Measurements from ENCODE around the gene LPP. TPM values are rescaled to one million over a fixed set of nuclear protein-coding genes. Genes with fewer than 3 reads are reported as not detected.

Gene LPP
- total RNA-seq, 1 donor, result 196 TPM

DNA sequence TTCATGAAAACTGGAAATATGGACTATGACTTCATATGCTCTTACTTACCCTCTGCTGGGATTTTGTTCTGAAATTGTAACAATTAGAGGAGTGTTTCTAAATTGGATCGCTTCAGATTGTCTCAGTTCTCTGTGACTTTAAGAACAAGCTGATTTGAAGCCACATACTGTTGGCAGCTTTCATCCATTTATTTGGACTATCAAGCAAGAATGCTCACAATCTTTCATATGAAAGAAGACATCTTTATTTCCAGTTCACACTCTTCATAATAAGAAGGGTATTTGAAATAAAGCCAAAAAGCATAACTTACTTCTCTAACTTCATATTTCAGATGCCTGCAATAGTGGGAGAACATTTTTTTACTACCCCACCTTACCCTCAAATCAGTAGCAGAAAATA, 526.2 kb downstream of the LPP start:
- H3K4me3 ChIP-seq (ENCODE audit: low read depth, low read length), result no peak overlapping the region
- no peak for TF ChIP-seq CTCF (IDR thresholded peaks at IDR 0.05; ENCODE audit: insufficient read depth, low read depth, low read length)
- DNase-seq (ENCODE audit: low read depth), result no peak

DNA sequence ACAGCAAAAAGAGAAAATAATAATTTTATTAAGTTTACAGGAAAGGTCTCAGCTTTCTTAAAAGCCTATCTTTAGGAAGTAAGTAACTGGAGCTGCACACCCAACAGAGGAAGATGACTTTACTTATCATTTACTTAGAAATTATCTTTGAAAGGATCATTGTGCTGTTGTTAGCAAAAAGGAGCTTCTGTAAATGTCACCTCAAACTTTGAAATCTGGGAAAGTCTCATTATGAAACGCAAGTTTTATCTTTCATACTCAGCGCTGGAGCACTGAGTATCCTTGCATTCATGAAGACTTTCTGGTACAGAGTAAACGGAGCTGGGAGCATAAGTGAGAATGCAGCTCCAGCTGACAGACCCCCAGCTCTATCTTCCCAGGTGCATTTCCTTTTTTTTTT, 526.6 kb downstream of the LPP start:
- no peak overlapping the region for H3K4me3 ChIP-seq (ENCODE audit: low read depth, low read length)
- TF ChIP-seq CTCF (IDR thresholded peaks at IDR 0.05; ENCODE audit: insufficient read depth, low read depth, low read length), result no peak
- DNase-seq (ENCODE audit: low read depth), result no peak

DNA sequence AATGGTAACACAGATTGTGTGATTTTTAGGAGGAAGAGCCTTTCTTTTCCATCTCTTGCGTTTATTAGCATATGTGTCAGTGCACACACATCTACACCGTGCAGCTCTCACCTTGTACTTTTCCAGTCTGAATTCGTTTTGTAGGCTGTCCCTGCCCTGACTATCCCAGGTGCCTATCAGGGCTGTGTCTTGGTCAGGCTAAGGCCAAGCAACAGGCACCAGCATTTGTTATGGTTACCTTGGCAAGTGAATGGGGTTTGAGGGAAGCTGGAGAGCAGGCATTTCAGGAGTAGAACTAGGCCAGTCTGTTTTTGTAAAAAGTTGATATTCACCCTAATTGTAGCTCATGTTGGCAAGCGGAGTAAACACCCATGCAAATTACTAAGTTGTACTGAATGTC, 528.4 kb downstream of the LPP start:
- no peak for TF ChIP-seq CTCF (IDR thresholded peaks at IDR 0.05; ENCODE audit: insufficient read depth, low read depth, low read length)
- DNase-seq (ENCODE audit: low read depth), result no peak
- no peak overlapping the region for H3K4me3 ChIP-seq (ENCODE audit: low read depth, low read length)

DNA sequence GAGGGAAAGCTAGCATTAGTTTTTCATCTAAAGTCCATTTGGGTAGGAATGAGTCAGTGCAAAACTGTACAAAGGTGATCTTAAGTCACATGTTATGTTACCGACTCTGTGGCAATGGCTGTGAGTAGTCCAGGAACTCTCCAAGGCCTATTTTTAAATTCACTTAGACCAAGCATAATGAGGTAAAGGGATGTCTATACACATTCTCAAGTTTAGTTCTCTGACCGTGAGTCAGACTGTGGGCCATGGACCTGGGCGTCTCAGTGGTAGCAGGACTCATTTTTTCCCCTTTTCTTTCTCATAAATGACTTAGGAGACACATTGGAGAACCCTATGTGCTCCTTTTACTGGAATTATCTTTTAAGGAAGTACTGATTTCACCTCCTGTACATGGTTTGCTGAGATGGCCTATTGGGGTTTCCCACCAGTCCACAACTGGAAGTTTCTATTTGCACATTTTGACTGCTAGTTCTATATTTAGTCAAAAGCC, 529.1 kb downstream of the LPP start:
- DNase-seq (ENCODE audit: low read depth), result peak; percentile 79
- TF ChIP-seq CTCF (IDR thresholded peaks at IDR 0.05; ENCODE audit: insufficient read depth, low read depth, low read length), result no peak
- no peak overlapping the region for H3K4me3 ChIP-seq (ENCODE audit: low read depth, low read length)

GRCh38 chr3:188684276-188684675, 530.3 kb downstream of the LPP start:
- TF ChIP-seq CTCF (IDR thresholded peaks at IDR 0.05; ENCODE audit: insufficient read depth, low read depth, low read length), result no peak
- H3K4me3 ChIP-seq (ENCODE audit: low read depth, low read length), result no peak overlapping the region
- DNase-seq (ENCODE audit: low read depth), result no peak

GRCh38 chr3:188685789-188686188, 531.8 kb downstream of the LPP start:
- no peak for TF ChIP-seq CTCF (IDR thresholded peaks at IDR 0.05; ENCODE audit: insufficient read depth, low read depth, low read length)
- DNase-seq (ENCODE audit: low read depth), result no peak
- H3K4me3 ChIP-seq (ENCODE audit: low read depth, low read length), result no peak overlapping the region

- TF ChIP-seq CTCF (IDR thresholded peaks at IDR 0.05; ENCODE audit: insufficient read depth, low read depth, low read length), result no peak
- DNase-seq (ENCODE audit: low read depth), result no peak
- no peak overlapping the region for H3K4me3 ChIP-seq (ENCODE audit: low read depth, low read length)
Observed at GRCh38 chr3:188686324-188686723, 532.4 kb downstream of the LPP start.
